Endothelial cell of umbilical vein (primary cell): ENCODE results near the gene PPFIA2. TPM values are rescaled to one million over a fixed set of nuclear protein-coding genes. Genes with fewer than 3 reads are reported as not detected.

ENCODE experiments used
- BruUV-seq: library from RNA; stranded (reverse); fragments of 400-500 nt; replicated peaks from 2 replicates; lab custom pipeline; 2021; lab: Mats Ljungman, UMichigan
- CTCF ChIA-PET: fragments of 300-600, 350-600 bp; sonication (Branson Sonifier 250); formaldehyde crosslinking; loops from one replicate; lab custom pipeline; 2021; ENCODE audit warnings: antibody characterized with exemption, inconsistent platforms; lab: Charles Lee
- POLR2A ChIA-PET: fragments of 300-600, 350-600 bp; sonication (Branson Sonifier 250); formaldehyde crosslinking; loops from one replicate; lab custom pipeline; 2021; ENCODE audit warnings: antibody characterized with exemption, inconsistent platforms; lab: Charles Lee
- DNase-seq: peaks from one replicate; pipeline ENCODE4 v3.0.0-alpha.2; 2011; ENCODE audit warnings: low read depth, low spot score
- FAIRE-seq: peaks from 2 replicates; lab custom pipeline; 2011; peaks lifted over from hg19 to GRCh38; lab: Jason Lieb, UNC
- H2AFZ ChIP-seq: 2 replicates; pipeline ENCODE4 v1.6.0; 2012; ENCODE audit warnings: low read depth, low read length, control low read depth, inconsistent platforms
- H3K27ac ChIP-seq: 2 replicates; pipeline ENCODE4 v1.5.1; 2011; ENCODE audit warnings: low read depth, mild to moderate bottlenecking, control low read depth, low read length, moderate library complexity; ENCODE audit not compliant: insufficient read depth
- H3K27me3 ChIP-seq, 2 experiments: 2 replicates each; pipeline versions ENCODE4 v1.6.0 to v1.6.1; 2011; ENCODE audit warnings: low read length in 2 of 2, mixed read lengths in 1 of 2; ENCODE audit not compliant: control insufficient read depth in 2 of 2, insufficient read depth in 2 of 2
- H3K36me3 ChIP-seq, 2 experiments: 2 replicates in 1 of 2; 3 replicates in 1 of 2; pipeline ENCODE4 v1.5.1; 2011; ENCODE audit warnings: low read length in 2 of 2, mild to moderate bottlenecking in 1 of 2, moderate library complexity in 1 of 2; ENCODE audit not compliant: control insufficient read depth in 2 of 2, insufficient read depth in 2 of 2; ENCODE audit errors: extremely low read depth in 1 of 2
- H3K4me1 ChIP-seq: 3 replicates; pipeline ENCODE4 v1.5.1; 2011; ENCODE audit warnings: mild to moderate bottlenecking, low read length; ENCODE audit not compliant: control insufficient read depth, insufficient read depth; ENCODE audit errors: extremely low read depth
- H3K4me2 ChIP-seq: 2 replicates; pipeline ENCODE4 v1.6.1; 2011; ENCODE audit warnings: low read length, control low read depth, mixed read lengths; ENCODE audit not compliant: insufficient read depth
- H3K4me3 ChIP-seq, 3 experiments: fragments of 200-600 bp in 1 of 3; sonication (generic), shearing (Covaris generic) in 1 of 3; replicated peaks in 1 of 3; 2 replicates each; pipeline ENCODE4 v1.5.1; 2011 to 2016; ENCODE audit warnings: control low read depth in 3 of 3, low read length in 3 of 3, mild to moderate bottlenecking in 2 of 3, inconsistent platforms in 1 of 3, low read depth in 1 of 3, moderate library complexity in 1 of 3; ENCODE audit not compliant: insufficient read depth in 1 of 3
- H3K79me2 ChIP-seq: 2 replicates; pipeline ENCODE4 v1.6.0; 2012; ENCODE audit warnings: low read length, inconsistent platforms; ENCODE audit not compliant: control insufficient read depth, insufficient read depth
- H3K9ac ChIP-seq: replicated peaks from 2 replicates; pipeline ENCODE3; 2011; ENCODE audit warnings: low read length, control low read depth; ENCODE audit not compliant: insufficient read depth; ENCODE audit errors: extremely low read depth
- H3K9me1 ChIP-seq: replicated peaks from 3 replicates; pipeline ENCODE4 v1.6.0; 2011; ENCODE audit warnings: mild to moderate bottlenecking, low read length; ENCODE audit not compliant: control insufficient read depth, insufficient read depth; ENCODE audit errors: extremely low read depth
- H3K9me3 ChIP-seq: replicated peaks from 2 replicates; pipeline ENCODE4 v1.5.1; 2012; ENCODE audit warnings: low read length, inconsistent platforms; ENCODE audit not compliant: control insufficient read depth, insufficient read depth
- H4K20me1 ChIP-seq: replicated peaks from 2 replicates; pipeline ENCODE3; 2011; ENCODE audit warnings: mild to moderate bottlenecking, low read length; ENCODE audit not compliant: control insufficient read depth, insufficient read depth; ENCODE audit errors: extremely low read depth
- EZH2 ChIP-seq: IDR thresholded peaks from 2 replicates; pipeline ENCODE4 v1.6.1; 2012; ENCODE audit warnings: borderline replicate concordance, low read depth, mild to moderate bottlenecking, moderate library complexity, low read length, inconsistent platforms; ENCODE audit not compliant: severe bottlenecking
- FOS ChIP-seq: IDR thresholded peaks from 2 replicates; pipeline ENCODE4 v1.6.1; 2011; ENCODE audit warnings: mild to moderate bottlenecking, low read length, moderate library complexity, borderline replicate concordance; ENCODE audit not compliant: insufficient read depth
- GATA2 ChIP-seq: IDR thresholded peaks from 2 replicates; pipeline ENCODE4 v1.7.0; 2011; ENCODE audit warnings: low read depth, mild to moderate bottlenecking, moderate library complexity, mixed read lengths, low read length; ENCODE audit not compliant: insufficient read length, insufficient read depth
- JUN ChIP-seq: IDR thresholded peaks from 2 replicates; pipeline ENCODE4 v1.6.1; 2011; ENCODE audit warnings: borderline replicate concordance, low read depth; ENCODE audit not compliant: insufficient read length, insufficient read depth
- MAX ChIP-seq: IDR thresholded peaks from 2 replicates; pipeline ENCODE4 v1.6.1; 2011; ENCODE audit not compliant: insufficient read depth, insufficient read length
- MYC ChIP-seq: IDR thresholded peaks from one replicate; pipeline ENCODE4 v1.6.1; 2011; ENCODE audit warnings: mild to moderate bottlenecking, low read depth, low read length
- POLR2A ChIP-seq: IDR thresholded peaks from 2 replicates; pipeline ENCODE4 v1.6.1; 2012; ENCODE audit warnings: low read depth, mild to moderate bottlenecking, control low read depth, low read length
- POLR2AphosphoS5 ChIP-seq: IDR thresholded peaks from 2 replicates; pipeline ENCODE4 v1.6.1; 2012; ENCODE audit warnings: low read depth, mild to moderate bottlenecking, control low read depth, low read length, moderate library complexity; ENCODE audit not compliant: insufficient read depth
- dilution Hi-C: fragments of 300-500 bp; cut with MboI; formaldehyde crosslinking; loops from one replicate; pipeline ENCODE4 v1.15.0; 2019; ENCODE audit warnings: low sequenced_read_pairs; ENCODE audit not compliant: extremely low pct_ligation_motif_present
- intact Hi-C: fragments of 100-400 bp; cut with micrococcal nuclease; formaldehyde crosslinking; loops from one replicate; pipeline ENCODE4 v1.10.0; 2022
- polyA plus RNA-seq, 4 experiments: library from polyadenylated mRNA; depleted of rRNA in 3 of 4; stranded (reverse) in 3 of 4; unstranded in 1 of 4; fragments of >200 nt; gene quantifications; 2 replicates each; pipeline versions ENCODE4 v1.2.1 to v1.2.3, GENCODE V29; 2011 to 2012; ENCODE audit warnings: missing spikeins in 1 of 4
- total RNA-seq: library from RNA; stranded (reverse); gene quantifications from 2 replicates; pipeline ENCODE4 v1.2.3, GENCODE V29; 2021
- TF ChIP-seq, protein P1 (sequence below), 2 donors: IDR thresholded peaks; 1 replicate in 1 of 2; 2 replicates in 1 of 2; pipeline ENCODE4 v1.5.1; 2011; ENCODE audit warnings: low read length in 2 of 2, mild to moderate bottlenecking in 2 of 2, moderate library complexity in 2 of 2, control low read depth in 1 of 2, inconsistent platforms in 1 of 2, low read depth in 1 of 2; ENCODE audit not compliant: insufficient read depth in 1 of 2; ENCODE audit errors: extremely low read depth in 1 of 2

PPFIA2 gene
- total and polyA plus RNA-seq, 2 donors (not counting 3 experiments of a cell fraction or from before 2014, with no cell fraction given), result not detected

DNA sequence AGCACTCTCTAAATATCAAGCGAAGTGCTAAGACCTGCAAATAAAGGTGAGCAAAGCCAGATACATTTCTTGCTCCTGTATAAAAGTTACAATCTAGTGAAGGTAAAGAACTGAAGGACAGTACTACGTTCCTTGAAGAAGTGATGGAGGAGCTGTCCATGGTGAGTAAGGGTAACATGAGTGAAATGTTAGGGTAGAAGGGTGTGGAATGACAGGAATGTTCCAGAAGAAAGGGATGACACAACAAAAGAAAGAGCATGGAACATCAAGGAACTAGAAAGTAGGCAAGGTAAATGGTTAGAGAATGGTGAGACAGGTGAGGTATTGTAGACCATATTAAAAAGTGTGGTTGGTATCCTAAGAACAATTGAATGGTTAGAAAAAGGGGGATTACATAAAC, 408.8 kb downstream of the PPFIA2 start:
- Histone ChIP-seq H3K4me1 (no peaks in the 10 kb centered on the region), H3K79me2 (no peaks in the 10 kb centered on the region), H2AFZ (no peak overlapping the region), H3K4me3 (no peak overlapping the region), H4K20me1 (no peaks in the 10 kb centered on the region), H3K9ac (no peak overlapping the region), H3K27me3 (no peaks in the 10 kb centered on the region), H3K36me3 (no peaks in the 10 kb centered on the region), H3K4me2 (no peak overlapping the region), H3K27ac (no peak overlapping the region), H3K9me3 (no peaks in the 10 kb centered on the region), H3K9me1 (no peaks in the 10 kb centered on the region)
- POLR2A ChIA-PET, result no interaction called here
- TF ChIP-seq JUN, result no peak
- TF ChIP-seq POLR2A, result no peak
- no peak for TF ChIP-seq EZH2
- no peak for TF ChIP-seq GATA2
- TF ChIP-seq MAX, result no peak
- TF ChIP-seq FOS, result no peak
- no peak for TF ChIP-seq MYC
- TF ChIP-seq, protein P1, sequence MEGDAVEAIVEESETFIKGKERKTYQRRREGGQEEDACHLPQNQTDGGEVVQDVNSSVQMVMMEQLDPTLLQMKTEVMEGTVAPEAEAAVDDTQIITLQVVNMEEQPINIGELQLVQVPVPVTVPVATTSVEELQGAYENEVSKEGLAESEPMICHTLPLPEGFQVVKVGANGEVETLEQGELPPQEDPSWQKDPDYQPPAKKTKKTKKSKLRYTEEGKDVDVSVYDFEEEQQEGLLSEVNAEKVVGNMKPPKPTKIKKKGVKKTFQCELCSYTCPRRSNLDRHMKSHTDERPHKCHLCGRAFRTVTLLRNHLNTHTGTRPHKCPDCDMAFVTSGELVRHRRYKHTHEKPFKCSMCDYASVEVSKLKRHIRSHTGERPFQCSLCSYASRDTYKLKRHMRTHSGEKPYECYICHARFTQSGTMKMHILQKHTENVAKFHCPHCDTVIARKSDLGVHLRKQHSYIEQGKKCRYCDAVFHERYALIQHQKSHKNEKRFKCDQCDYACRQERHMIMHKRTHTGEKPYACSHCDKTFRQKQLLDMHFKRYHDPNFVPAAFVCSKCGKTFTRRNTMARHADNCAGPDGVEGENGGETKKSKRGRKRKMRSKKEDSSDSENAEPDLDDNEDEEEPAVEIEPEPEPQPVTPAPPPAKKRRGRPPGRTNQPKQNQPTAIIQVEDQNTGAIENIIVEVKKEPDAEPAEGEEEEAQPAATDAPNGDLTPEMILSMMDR (IDR thresholded peaks at IDR 0.05; ENCODE audit: extremely low read depth in 1 of 2, insufficient read depth in 1 of 2, low read depth in 1 of 2, low read length in 2 of 2), result no peak
- TF ChIP-seq POLR2AphosphoS5, result no peak
- BruUV-seq, result no TSS peak
- CTCF ChIA-PET, result interaction anchor here (0.6 to 1.0 kb wide), 2 partner anchors 10 to 12 kb away, joined by 3 read pairs; no protein-coding TSS in a partner anchor
- dilution Hi-C loops, result no loop called here
- DNase-seq (no peak), FAIRE-seq (no peak)
- intact Hi-C loops, result no loop called here
